Stimulated activated CD8-positive, alpha-beta memory T cell treated with anti-CD3 and anti-CD28 coated beads, Interleukin-4, amount 100 ng/mL, for 48 hours (primary cell): ENCODE data around the gene SERTM1.

Experiments used
- DNase-seq: peaks from one replicate; pipeline ENCODE4 v3.0.0-alpha.2; 2020

The SERTM1 gene

GRCh38 chr13:36712290-36712689 is 38.5 kb downstream of the SERTM1 start:
- DNase-seq: no peak

GRCh38 chr13:36712770-36713169 is 39.0 kb downstream of the SERTM1 start:
- DNase-seq: no peak

- no peak for DNase-seq
Measured at GRCh38 chr13:36713887-36714286, 40.1 kb downstream of the SERTM1 start.

GRCh38 chr13:36715841-36716240 is 42.0 kb downstream of the SERTM1 start:
- no peak for DNase-seq

GRCh38 chr13:36717017-36717416 is 43.2 kb downstream of the SERTM1 start:
- DNase-seq: no peak

- DNase-seq: no peak
Measured at GRCh38 chr13:36717966-36718545, 44.2 kb downstream of the SERTM1 start.

GRCh38 chr13:36718686-36719085 is 44.9 kb downstream of the SERTM1 start:
- DNase-seq: no peak

- DNase-seq: no peak
Measured at GRCh38 chr13:36724141-36724540, 50.3 kb downstream of the SERTM1 start.

GRCh38 chr13:36725936-36726335 is 52.1 kb downstream of the SERTM1 start:
- no peak for DNase-seq

GRCh38 chr13:36728006-36728405 is 54.2 kb downstream of the SERTM1 start:
- DNase-seq: no peak

- DNase-seq: peak; percentile 50
Measured at GRCh38 chr13:36736119-36736726, 62.4 kb downstream of the SERTM1 start.

GRCh38 chr13:36737524-36738083 is 63.8 kb downstream of the SERTM1 start:
- no peak for DNase-seq

- DNase-seq: no peak
Measured at GRCh38 chr13:36745436-36745835, 71.6 kb downstream of the SERTM1 start.

- DNase-seq: no peak
Measured at GRCh38 chr13:36746051-36746450, 72.2 kb downstream of the SERTM1 start.
